Hepatocyte (in vitro differentiated cells): ENCODE data around the gene KPNA2. TPM values are rescaled to one million over a fixed set of nuclear protein-coding genes. Genes with fewer than 3 reads are reported as not detected.

Source experiments
- DNase-seq: peaks from one replicate; pipeline ENCODE4 v3.0.0-alpha.2; 2016; ENCODE audit warnings: low spot score
- H2AFZ ChIP-seq: fragments of 200-600 bp; sonication (generic); 2 replicates; pipeline ENCODE4 v1.6.0; 2016; ENCODE audit warnings: antibody characterized with exemption, mild to moderate bottlenecking
- H3K27ac ChIP-seq: fragments of 200-600 bp; sonication (generic); 2 replicates; pipeline ENCODE4 v1.5.1; 2016; ENCODE audit warnings: mild to moderate bottlenecking
- H3K27me3 ChIP-seq: fragments of 200-600 bp; sonication (generic); 2 replicates; pipeline ENCODE4 v1.6.1; 2016
- H3K36me3 ChIP-seq: fragments of 200-600 bp; sonication (generic); replicated peaks from 2 replicates; pipeline ENCODE4 v1.5.1; 2016; ENCODE audit warnings: low read depth; ENCODE audit not compliant: insufficient read depth
- H3K4me1 ChIP-seq: fragments of 200-600 bp; sonication (generic); 2 replicates; pipeline ENCODE4 v1.5.1; 2016; ENCODE audit warnings: mild to moderate bottlenecking, moderate library complexity; ENCODE audit not compliant: insufficient read depth
- H3K4me2 ChIP-seq: fragments of 200-600 bp; sonication (generic); 2 replicates; pipeline ENCODE4 v1.6.0; 2016
- H3K4me3 ChIP-seq: fragments of 200-600 bp; sonication (generic); 2 replicates; pipeline ENCODE4 v1.5.1; 2016; ENCODE audit warnings: mild to moderate bottlenecking
- H3K79me2 ChIP-seq: fragments of 200-600 bp; sonication (generic); 2 replicates; pipeline ENCODE4 v1.6.0; 2017; ENCODE audit warnings: mild to moderate bottlenecking
- H3K9me2 ChIP-seq: fragments of 200-600 bp; sonication (generic); replicated peaks from 2 replicates; pipeline ENCODE4 v1.6.0; 2017; ENCODE audit warnings: mild to moderate bottlenecking; ENCODE audit not compliant: insufficient read depth
- H3K9me3 ChIP-seq: fragments of 200-600 bp; sonication (generic); 2 replicates; pipeline ENCODE4 v1.5.1; 2016; ENCODE audit warnings: low read depth, mild to moderate bottlenecking
- H4K20me1 ChIP-seq: fragments of 200-600 bp; sonication (generic); 2 replicates; pipeline ENCODE4 v1.6.0; 2016; ENCODE audit warnings: mild to moderate bottlenecking; ENCODE audit not compliant: insufficient read depth, poor library complexity, severe bottlenecking
- EZH2 ChIP-seq: fragments of 200-600 bp; sonication (generic); IDR thresholded peaks from 2 replicates; pipeline ENCODE4 v1.6.1; 2016; ENCODE audit warnings: antibody characterized with exemption, mild to moderate bottlenecking, borderline replicate concordance
- EZH2phosphoT487 ChIP-seq: fragments of 200-600 bp; sonication (generic); IDR thresholded peaks from one replicate; pipeline ENCODE4 v1.6.1; 2018; ENCODE audit warnings: antibody characterized with exemption, mild to moderate bottlenecking, low read depth, moderate library complexity; ENCODE audit not compliant: unreplicated experiment, severe bottlenecking
- WGBS: methylation state at CpG from one replicate; pipeline ENCODE4 v1.1.6; 2016; ENCODE audit warnings: low lambda C conversion rate; ENCODE audit errors: missing lambda C conversion rate; 5-methylcytosine and 5-hydroxymethylcytosine counted together
- polyA plus RNA-seq: library from polyadenylated mRNA; unstranded; fragments of >200 nt; fragmentation: Nextera tagmentation; extraction: Ambion mirVana; gene quantifications from 2 replicates; pipeline ENCODE4 v1.2.1, GENCODE V29; 2016
- total RNA-seq: library from RNA; depleted of rRNA; stranded (reverse); fragments of >200 nt; gene quantifications from 2 replicates; pipeline ENCODE4 v1.2.3, GENCODE V29; 2014
- TF ChIP-seq, protein P1 (sequence below): fragments of 200-600 bp; sonication (generic); IDR thresholded peaks from 2 replicates; pipeline ENCODE4 v1.5.1; 2016; ENCODE audit warnings: antibody characterized with exemption, mild to moderate bottlenecking; ENCODE audit not compliant: poor library complexity

KPNA2 gene
- total and polyA plus RNA-seq, 2 experiments from 2014 or later: 62.6 to 99.5 TPM

DNA sequence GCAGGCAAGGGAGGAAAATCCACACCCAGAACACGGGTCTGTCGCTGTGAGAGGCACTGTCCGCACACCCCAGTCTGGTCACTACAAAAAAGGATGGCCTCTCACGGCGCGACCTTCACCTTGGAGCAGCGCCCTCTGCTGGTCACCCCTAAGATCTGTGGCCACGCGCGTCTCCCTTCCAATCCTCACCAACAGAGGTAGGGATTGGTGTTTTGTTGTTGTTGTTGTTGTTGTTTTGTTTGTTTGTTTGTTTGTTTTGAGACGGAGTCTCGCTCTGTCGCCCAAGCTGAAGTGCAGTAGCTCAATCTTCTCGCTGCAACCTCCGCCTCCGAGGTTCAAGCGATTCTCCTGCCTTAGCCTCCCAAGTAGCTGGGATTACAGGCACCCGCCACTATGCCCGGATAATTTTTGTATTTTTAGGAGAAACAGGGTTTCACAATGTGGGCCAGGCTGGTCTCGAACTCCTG lies 24.3 kb upstream of the KPNA2 start:
- H3K9me3 ChIP-seq: no peaks in the 10 kb centered on the region
- no peaks in the 10 kb centered on the region for H3K4me1 ChIP-seq
- no peak overlapping the region for H2AFZ ChIP-seq
- no peak for TF ChIP-seq EZH2phosphoT487
- TF ChIP-seq, protein P1, sequence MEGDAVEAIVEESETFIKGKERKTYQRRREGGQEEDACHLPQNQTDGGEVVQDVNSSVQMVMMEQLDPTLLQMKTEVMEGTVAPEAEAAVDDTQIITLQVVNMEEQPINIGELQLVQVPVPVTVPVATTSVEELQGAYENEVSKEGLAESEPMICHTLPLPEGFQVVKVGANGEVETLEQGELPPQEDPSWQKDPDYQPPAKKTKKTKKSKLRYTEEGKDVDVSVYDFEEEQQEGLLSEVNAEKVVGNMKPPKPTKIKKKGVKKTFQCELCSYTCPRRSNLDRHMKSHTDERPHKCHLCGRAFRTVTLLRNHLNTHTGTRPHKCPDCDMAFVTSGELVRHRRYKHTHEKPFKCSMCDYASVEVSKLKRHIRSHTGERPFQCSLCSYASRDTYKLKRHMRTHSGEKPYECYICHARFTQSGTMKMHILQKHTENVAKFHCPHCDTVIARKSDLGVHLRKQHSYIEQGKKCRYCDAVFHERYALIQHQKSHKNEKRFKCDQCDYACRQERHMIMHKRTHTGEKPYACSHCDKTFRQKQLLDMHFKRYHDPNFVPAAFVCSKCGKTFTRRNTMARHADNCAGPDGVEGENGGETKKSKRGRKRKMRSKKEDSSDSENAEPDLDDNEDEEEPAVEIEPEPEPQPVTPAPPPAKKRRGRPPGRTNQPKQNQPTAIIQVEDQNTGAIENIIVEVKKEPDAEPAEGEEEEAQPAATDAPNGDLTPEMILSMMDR: peak; percentile 55
- no peak overlapping the region for H3K27ac ChIP-seq
- no peak overlapping the region for H3K4me3 ChIP-seq
- H3K79me2 ChIP-seq: no peaks in the 10 kb centered on the region
- no peaks in the 10 kb centered on the region for H4K20me1 ChIP-seq
- WGBS: 40% methylated on average over 17 of the region's 20 CpGs
- H3K27me3 ChIP-seq: no peaks in the 10 kb centered on the region
- no peaks in the 10 kb centered on the region for H3K9me2 ChIP-seq
- H3K4me2 ChIP-seq: peak overlapping the region; percentile 60
- no peaks in the 10 kb centered on the region for H3K36me3 ChIP-seq
- DNase-seq: peak; percentile 55

DNA sequence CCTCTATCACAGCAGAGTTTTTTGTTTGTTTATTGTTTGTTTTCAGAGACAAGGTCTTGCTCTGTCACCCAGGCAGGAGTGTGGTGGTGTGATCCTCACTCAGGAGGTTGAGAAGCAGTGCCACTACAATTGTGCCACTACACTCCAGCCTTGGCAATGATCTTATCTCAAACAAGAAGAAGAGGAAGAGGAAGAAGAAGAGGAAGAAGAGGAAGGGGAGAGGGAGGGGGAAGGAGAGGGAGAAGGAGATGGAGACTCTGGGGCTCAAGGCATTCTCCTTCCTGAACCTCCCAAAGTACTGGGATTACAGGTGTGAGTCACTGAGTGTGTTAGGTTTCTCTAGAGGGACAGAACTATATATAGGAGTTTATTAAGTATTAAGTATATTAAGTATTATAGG lies 22.1 kb upstream of the KPNA2 start:
- no peak for TF ChIP-seq EZH2
- TF ChIP-seq, protein P1: no peak
- no peak for TF ChIP-seq EZH2phosphoT487
- no peaks in the 10 kb centered on the region for H3K9me2 ChIP-seq

DNA sequence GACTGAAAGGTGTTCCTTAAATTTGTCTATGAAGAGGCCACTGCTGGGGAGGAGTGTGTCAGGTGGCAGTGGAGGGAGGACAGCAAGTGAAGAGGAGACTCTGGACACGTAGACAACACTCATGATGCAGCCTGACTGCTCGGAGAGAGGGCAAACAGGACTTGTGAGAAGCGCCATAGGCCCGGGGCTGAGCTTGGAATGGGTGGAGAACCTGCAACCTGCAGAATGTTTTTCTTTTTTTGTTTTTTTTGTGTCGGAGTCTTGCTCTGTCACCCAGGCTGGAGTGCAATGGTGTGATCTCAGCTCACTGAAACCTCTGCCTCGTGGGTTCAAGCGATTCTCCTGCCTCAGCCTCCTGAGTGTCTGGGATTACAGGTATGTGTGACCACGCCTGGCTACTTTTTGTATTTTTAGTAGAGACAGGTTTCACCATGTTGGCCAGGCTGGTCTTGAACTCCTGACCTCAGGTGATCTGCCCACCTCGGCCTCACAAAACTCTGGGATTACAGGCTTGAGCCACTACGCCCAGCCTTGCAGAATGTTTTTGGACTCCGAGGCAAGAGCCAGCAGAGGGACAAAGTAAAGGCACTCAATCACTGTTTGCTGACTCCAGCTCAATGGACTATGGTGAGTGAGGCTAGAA lies 20.3 kb upstream of the KPNA2 start:
- H2AFZ ChIP-seq: no peak overlapping the region

More for the DNA sequence above, 22.1 kb upstream of the KPNA2 start:
- DNase-seq: no peak
- no peak overlapping the region for H3K4me3 ChIP-seq
- H3K27me3 ChIP-seq: no peaks in the 10 kb centered on the region
- no peaks in the 10 kb centered on the region for H3K36me3 ChIP-seq
- H4K20me1 ChIP-seq: no peaks in the 10 kb centered on the region
- no peak overlapping the region for H3K27ac ChIP-seq
- H3K79me2 ChIP-seq: no peaks in the 10 kb centered on the region
- no peaks in the 10 kb centered on the region for H3K9me3 ChIP-seq
- H3K4me1 ChIP-seq: no peaks in the 10 kb centered on the region
- H3K4me2 ChIP-seq: no peak overlapping the region
- no peak overlapping the region for H2AFZ ChIP-seq

More for the DNA sequence above, 20.3 kb upstream of the KPNA2 start:
- H3K9me2 ChIP-seq: no peaks in the 10 kb centered on the region
- no peaks in the 10 kb centered on the region for H3K27me3 ChIP-seq
- no peak overlapping the region for H3K4me3 ChIP-seq
- 90% methylated on average over 11 of the region's 11 CpGs for WGBS
- H3K4me1 ChIP-seq: no peaks in the 10 kb centered on the region
- DNase-seq: no peak
- H3K36me3 ChIP-seq: no peaks in the 10 kb centered on the region
- no peaks in the 10 kb centered on the region for H3K9me3 ChIP-seq
- H3K79me2 ChIP-seq: no peaks in the 10 kb centered on the region
- no peak overlapping the region for H3K27ac ChIP-seq
- no peaks in the 10 kb centered on the region for H4K20me1 ChIP-seq
- TF ChIP-seq EZH2 (no peak), EZH2phosphoT487 (no peak)
- TF ChIP-seq, protein P1: no peak
- no peak overlapping the region for H3K4me2 ChIP-seq
